Neuronal stem cell (in vitro differentiated cells): ENCODE data around the gene ARL14.

Experiments
- DNase-seq: peaks from one replicate; pipeline ENCODE4 v3.0.0-alpha.2; 2013; ENCODE audit warnings: low spot score
- H2AFZ ChIP-seq: one replicate; pipeline ENCODE4 v1.6.1; 2013; ENCODE audit warnings: mild to moderate bottlenecking, low read length, inconsistent platforms
- H2AK5ac ChIP-seq: 2 replicates; pipeline ENCODE4 v1.6.1; 2013; ENCODE audit warnings: low read depth, mild to moderate bottlenecking, inconsistent platforms, low read length, moderate library complexity, mixed read lengths
- H2BK120ac ChIP-seq: 2 replicates; pipeline ENCODE4 v1.6.1; 2013; ENCODE audit warnings: low read depth, mild to moderate bottlenecking, inconsistent platforms, low read length, moderate library complexity, mixed read lengths
- H2BK12ac ChIP-seq: one replicate; pipeline ENCODE4 v1.6.1; 2013; ENCODE audit warnings: low read length, inconsistent platforms
- H2BK15ac ChIP-seq: 2 replicates; pipeline ENCODE4 v1.6.1; 2013; ENCODE audit warnings: mild to moderate bottlenecking, low read length, inconsistent platforms, mixed read lengths
- H2BK5ac ChIP-seq: one replicate; pipeline ENCODE4 v1.6.1; 2013; ENCODE audit warnings: inconsistent platforms, mild to moderate bottlenecking, low read length, moderate library complexity
- H3K14ac ChIP-seq: one replicate; pipeline ENCODE4 v1.6.1; 2013; ENCODE audit warnings: low read length, inconsistent platforms
- H3K18ac ChIP-seq: 2 replicates; pipeline ENCODE4 v1.6.1; 2013; ENCODE audit warnings: low read length, inconsistent platforms
- H3K23ac ChIP-seq: 2 replicates; pipeline ENCODE4 v1.6.1; 2013; ENCODE audit warnings: low read depth, mild to moderate bottlenecking, mixed read lengths, low read length, inconsistent platforms; ENCODE audit not compliant: poor library complexity
- H3K27ac ChIP-seq: replicated peaks from 3 replicates; pipeline ENCODE4 v1.5.1; 2013; ENCODE audit warnings: low read length, inconsistent platforms
- H3K27me3 ChIP-seq, 3 experiments: 2 replicates each; pipeline ENCODE4 v1.6.1; 2013; ENCODE audit warnings: low read length in 3 of 3, mild to moderate bottlenecking in 2 of 3, inconsistent platforms in 1 of 3, low read depth in 1 of 3, mixed read lengths in 1 of 3, moderate library complexity in 1 of 3; ENCODE audit not compliant: control insufficient read depth in 3 of 3, insufficient read depth in 3 of 3
- H3K36me3 ChIP-seq, 2 donors: replicated peaks in 1 of 2; 2 replicates each; pipeline ENCODE4 v1.6.1; 2013; ENCODE audit warnings: low read length in 2 of 2; ENCODE audit not compliant: control insufficient read depth in 2 of 2, insufficient read depth in 2 of 2
- H3K4ac ChIP-seq: 2 replicates; pipeline ENCODE4 v1.6.1; 2013; ENCODE audit warnings: inconsistent platforms, mild to moderate bottlenecking, low read length, moderate library complexity
- H3K4me1 ChIP-seq, 2 donors: 1 replicate in 1 of 2; 2 replicates in 1 of 2; pipeline ENCODE4 v1.6.1; 2013; ENCODE audit warnings: low read length in 2 of 2, low read depth in 1 of 2; ENCODE audit not compliant: control insufficient read depth in 2 of 2, insufficient read depth in 1 of 2
- H3K4me2 ChIP-seq: one replicate; pipeline ENCODE4 v1.6.1; 2013; ENCODE audit warnings: mild to moderate bottlenecking, low read length, inconsistent platforms; ENCODE audit not compliant: insufficient read depth, poor library complexity, severe bottlenecking
- H3K4me3 ChIP-seq, 2 donors: 2 replicates each; pipeline ENCODE4 v1.5.1; 2013; ENCODE audit warnings: low read length in 2 of 2, mild to moderate bottlenecking in 2 of 2, inconsistent platforms in 1 of 2, moderate library complexity in 1 of 2
- H3K79me1 ChIP-seq: one replicate; pipeline ENCODE4 v1.6.1; 2013; ENCODE audit warnings: low read depth, mild to moderate bottlenecking, inconsistent platforms, low read length, moderate library complexity
- H3K9ac ChIP-seq: one replicate; pipeline ENCODE4 v1.6.1; 2013; ENCODE audit warnings: mild to moderate bottlenecking, low read depth, low read length, inconsistent platforms; ENCODE audit not compliant: poor library complexity
- H3K9me3 ChIP-seq, 2 donors: replicated peaks in 1 of 2; 2 replicates each; pipeline versions ENCODE3 to v1.6.1; 2013; ENCODE audit warnings: low read length in 2 of 2, mild to moderate bottlenecking in 2 of 2, inconsistent platforms in 1 of 2, low read depth in 1 of 2, mixed read lengths in 1 of 2, moderate library complexity in 1 of 2; ENCODE audit not compliant: control insufficient read depth in 2 of 2, insufficient read depth in 1 of 2
- H4K8ac ChIP-seq: one replicate; pipeline ENCODE4 v1.6.1; 2013; ENCODE audit warnings: low read depth, mild to moderate bottlenecking, inconsistent platforms, low read length, moderate library complexity
- H4K91ac ChIP-seq: one replicate; pipeline ENCODE4 v1.6.1; 2013; ENCODE audit warnings: low read length, low read depth, mild to moderate bottlenecking, inconsistent platforms; ENCODE audit not compliant: poor library complexity
- WGBS, 2 donors: extraction: QIAGEN DNeasy Blood & Tissue Kit; methylation state at CpG; one replicate each; pipeline ENCODE4 v1.1.7; 2013; ENCODE audit warnings: missing lambda C conversion rate in 2 of 2, mixed read lengths in 1 of 2; ENCODE audit not compliant: insufficient read length in 2 of 2, insufficient replicate concordance in 1 of 2; ENCODE audit errors: extremely low coverage in 2 of 2; 5-methylcytosine and 5-hydroxymethylcytosine counted together

ARL14 gene

DNA sequence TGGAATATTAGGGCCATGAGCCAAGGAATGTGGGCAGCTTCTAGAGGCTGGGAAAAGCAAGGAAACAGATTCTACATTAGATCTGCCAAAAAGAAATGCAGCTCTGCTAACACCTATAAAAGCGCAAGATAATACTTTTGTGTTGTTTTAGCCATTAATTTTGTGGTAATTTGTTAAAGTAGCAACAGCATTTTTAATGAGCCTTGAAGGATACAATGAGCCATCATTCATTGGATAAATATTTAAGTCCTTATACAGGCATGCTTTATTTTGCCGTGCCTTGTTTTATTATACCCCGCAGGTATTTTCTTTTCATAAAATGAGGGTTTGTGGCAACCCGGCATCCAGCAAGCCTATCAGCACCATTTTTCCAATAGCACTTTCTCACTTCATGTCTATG is 15.0 kb downstream of the ARL14 start:
- Histone ChIP-seq H2BK15ac (no peak overlapping the region), H4K8ac (no peak overlapping the region), H3K4me3 (no peak overlapping the region), H4K91ac (no peak overlapping the region), H2BK5ac (no peak overlapping the region), H3K36me3 (no peaks in the 10 kb centered on the region), H3K23ac (no peak overlapping the region), H2AFZ (no peak overlapping the region), H3K18ac (no peak overlapping the region), H3K27me3 (no peaks in the 10 kb centered on the region), H3K9ac (no peak overlapping the region), H2AK5ac (no peak overlapping the region), H3K4me2 (no peak overlapping the region), H3K27ac (no peak overlapping the region), H3K4ac (no peak overlapping the region), H2BK120ac (no peak overlapping the region), H3K4me1 (peaks cover 0 to 3% of the 10 kb centered on the region in 2 donors), H3K79me1 (no peaks in the 10 kb centered on the region), H3K14ac (no peak overlapping the region), H3K9me3 (no peaks in the 10 kb centered on the region), H2BK12ac (no peak overlapping the region)
- no peak for DNase-seq
- WGBS, 2 donors, result no CpG with 5 or more reads among the region's 4 CpGs

GRCh38 chr3:160693191-160693590 is 16.2 kb downstream of the ARL14 start:
- H4K8ac ChIP-seq, result no peak overlapping the region
- H3K14ac ChIP-seq, result no peak overlapping the region
- no peaks in the 10 kb centered on the region for H3K36me3 ChIP-seq
- no peak overlapping the region for H3K23ac ChIP-seq
- no peaks in the 10 kb centered on the region for H3K79me1 ChIP-seq
- no peak overlapping the region for H2BK120ac ChIP-seq
- H3K27me3 ChIP-seq, result no peaks in the 10 kb centered on the region
- H4K91ac ChIP-seq, result no peak overlapping the region
- no peak for DNase-seq
- no peak overlapping the region for H2AFZ ChIP-seq
- H3K4me1 ChIP-seq, result peaks cover 0 to 3% of the 10 kb centered on the region in 2 donors
- H3K27ac ChIP-seq, result no peak overlapping the region
- no peak overlapping the region for H2AK5ac ChIP-seq
- no peak overlapping the region for H3K9ac ChIP-seq
- H2BK15ac ChIP-seq, result no peak overlapping the region
- no peak overlapping the region for H2BK5ac ChIP-seq
- H3K4me2 ChIP-seq, result no peak overlapping the region
- no peak overlapping the region for H3K18ac ChIP-seq
- H3K4me3 ChIP-seq, result no peak overlapping the region
- H2BK12ac ChIP-seq, result no peak overlapping the region
- no peak overlapping the region for H3K4ac ChIP-seq
- WGBS, 2 donors, result no CpG with 5 or more reads among the region's 2 CpGs
- H3K9me3 ChIP-seq, result no peaks in the 10 kb centered on the region

DNA sequence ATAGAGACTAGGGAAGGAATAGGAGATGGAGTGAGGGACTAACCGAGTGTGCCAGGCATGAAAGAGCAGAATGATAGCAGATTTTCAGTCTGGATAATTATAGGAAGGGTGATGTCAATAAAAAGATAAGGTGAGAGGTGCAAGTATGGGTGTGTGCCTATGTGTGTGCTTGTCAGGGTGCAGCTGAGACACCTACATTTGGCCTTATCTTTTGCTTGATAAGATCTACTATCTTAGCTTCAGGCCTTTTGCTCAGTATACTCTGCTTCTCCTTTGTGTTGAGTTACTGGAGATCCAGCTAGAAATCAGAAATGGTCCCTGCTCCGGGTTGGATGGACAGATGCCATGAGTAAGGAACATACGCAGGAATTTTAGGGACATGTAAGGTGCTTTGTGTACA is 17.4 kb downstream of the ARL14 start:
- Histone ChIP-seq H3K4me1 (peaks cover 0 to 3% of the 10 kb centered on the region in 2 donors), H3K9me3 (no peaks in the 10 kb centered on the region), H2BK5ac (no peak overlapping the region), H3K79me1 (no peaks in the 10 kb centered on the region), H3K14ac (no peak overlapping the region), H3K9ac (no peak overlapping the region), H3K36me3 (no peaks in the 10 kb centered on the region), H2BK15ac (no peak overlapping the region), H2AFZ (no peak overlapping the region), H3K27ac (no peak overlapping the region), H3K4ac (no peak overlapping the region), H2BK12ac (no peak overlapping the region), H3K27me3 (no peaks in the 10 kb centered on the region), H3K18ac (no peak overlapping the region), H3K4me2 (no peak overlapping the region), H3K4me3 (no peak overlapping the region), H2BK120ac (no peak overlapping the region), H4K8ac (no peak overlapping the region), H4K91ac (no peak overlapping the region), H3K23ac (no peak overlapping the region), H2AK5ac (no peak overlapping the region)
- no CpG with 5 or more reads among the region's 3 CpGs for WGBS, 2 donors
- no peak for DNase-seq

DNA sequence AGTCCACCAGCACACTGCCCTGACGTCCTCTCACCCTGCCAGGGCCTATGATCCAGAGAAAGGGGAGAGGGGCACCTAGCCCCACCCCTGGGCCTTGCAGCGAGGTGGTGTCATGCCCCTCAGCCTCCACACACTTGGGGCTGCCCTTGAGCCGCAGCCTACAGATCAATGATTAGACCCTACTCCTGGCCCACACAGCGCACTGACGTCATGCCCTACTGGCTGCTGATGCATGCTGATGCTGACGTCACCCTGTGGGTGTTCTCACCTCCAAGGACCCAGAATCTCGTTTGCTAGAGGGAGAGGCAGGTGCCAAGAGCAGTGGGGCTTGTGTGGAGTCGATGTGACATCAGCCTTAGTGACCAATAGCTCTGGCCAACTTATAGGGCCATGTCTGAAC is 18.0 kb downstream of the ARL14 start:
- Histone ChIP-seq H3K27ac (no peak overlapping the region), H4K8ac (no peak overlapping the region), H3K14ac (peak overlapping the region; percentile 39), H2AK5ac (no peak overlapping the region), H2BK12ac (no peak overlapping the region), H2BK15ac (no peak overlapping the region), H3K36me3 (no peaks in the 10 kb centered on the region), H2BK120ac (no peak overlapping the region), H3K27me3 (no peaks in the 10 kb centered on the region), H3K23ac (no peak overlapping the region), H3K18ac (peak overlapping the region; percentile 19), H3K79me1 (no peaks in the 10 kb centered on the region), H2BK5ac (no peak overlapping the region), H3K9me3 (no peaks in the 10 kb centered on the region), H3K4ac (no peak overlapping the region), H3K9ac (peak overlapping the region; percentile 70), H3K4me1 (peaks cover 0 to 3% of the 10 kb centered on the region in 2 donors), H3K4me2 (no peak overlapping the region), H2AFZ (no peak overlapping the region), H4K91ac (no peak overlapping the region), H3K4me3 (no peak overlapping the region)
- no CpG with 5 or more reads among the region's 8 CpGs for WGBS, 2 donors
- DNase-seq, result no peak
